Mammary epithelial cell (primary cell): ENCODE data around the gene PTDSS2.

Experiments used
- EZH2 ChIP-seq: IDR thresholded peaks from 2 replicates; pipeline ENCODE4 v1.6.1; 2012; ENCODE audit warnings: low read length, inconsistent platforms, borderline replicate concordance
- TF ChIP-seq, protein P1 (sequence below), 2 donors: IDR thresholded peaks in 1 of 2; conservative IDR thresholded peaks in 1 of 2; 2 replicates each; pipeline ENCODE4 v1.5.1; 2011 to 2012; ENCODE audit warnings: inconsistent platforms in 2 of 2, low read length in 2 of 2, mild to moderate bottlenecking in 2 of 2, control low read depth in 1 of 2, low read depth in 1 of 2; ENCODE audit not compliant: insufficient read depth in 1 of 2; ENCODE audit errors: extremely low read depth in 1 of 2

DNA sequence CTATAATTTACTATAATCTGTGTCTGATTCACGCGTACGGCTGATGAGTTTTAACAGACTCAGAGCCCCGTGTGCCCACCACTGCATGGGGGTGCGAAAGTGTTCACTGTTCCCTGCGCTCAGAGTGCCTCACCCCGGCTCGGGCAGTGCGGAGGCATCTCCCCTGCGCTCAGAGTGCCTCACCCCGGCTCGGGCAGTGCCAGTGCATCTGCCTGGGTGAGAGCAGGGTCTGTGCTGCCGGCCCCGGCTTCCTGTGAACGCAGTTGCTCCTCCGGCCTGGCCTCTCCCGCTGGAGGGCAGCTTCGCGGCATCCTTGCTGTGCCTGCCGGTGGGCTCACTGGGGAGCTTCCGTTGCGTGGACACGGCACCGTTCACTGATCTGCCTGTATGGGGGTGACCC, 14.2 kb downstream of the PTDSS2 start:
- TF ChIP-seq, protein P1, sequence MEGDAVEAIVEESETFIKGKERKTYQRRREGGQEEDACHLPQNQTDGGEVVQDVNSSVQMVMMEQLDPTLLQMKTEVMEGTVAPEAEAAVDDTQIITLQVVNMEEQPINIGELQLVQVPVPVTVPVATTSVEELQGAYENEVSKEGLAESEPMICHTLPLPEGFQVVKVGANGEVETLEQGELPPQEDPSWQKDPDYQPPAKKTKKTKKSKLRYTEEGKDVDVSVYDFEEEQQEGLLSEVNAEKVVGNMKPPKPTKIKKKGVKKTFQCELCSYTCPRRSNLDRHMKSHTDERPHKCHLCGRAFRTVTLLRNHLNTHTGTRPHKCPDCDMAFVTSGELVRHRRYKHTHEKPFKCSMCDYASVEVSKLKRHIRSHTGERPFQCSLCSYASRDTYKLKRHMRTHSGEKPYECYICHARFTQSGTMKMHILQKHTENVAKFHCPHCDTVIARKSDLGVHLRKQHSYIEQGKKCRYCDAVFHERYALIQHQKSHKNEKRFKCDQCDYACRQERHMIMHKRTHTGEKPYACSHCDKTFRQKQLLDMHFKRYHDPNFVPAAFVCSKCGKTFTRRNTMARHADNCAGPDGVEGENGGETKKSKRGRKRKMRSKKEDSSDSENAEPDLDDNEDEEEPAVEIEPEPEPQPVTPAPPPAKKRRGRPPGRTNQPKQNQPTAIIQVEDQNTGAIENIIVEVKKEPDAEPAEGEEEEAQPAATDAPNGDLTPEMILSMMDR (conservative IDR thresholded peaks at IDR 0.05 in 1 of 2, IDR thresholded peaks at IDR 0.05 in 1 of 2; ENCODE audit: extremely low read depth in 1 of 2, insufficient read depth in 1 of 2, low read depth in 1 of 2, low read length in 2 of 2), result no peak
- no peak for TF ChIP-seq EZH2
